GM12891 (cell line): ENCODE measurements around the gene SPRED2.

ENCODE experiments used
- DNase-seq: peaks from one replicate; pipeline ENCODE4 v3.0.0; 2011; ENCODE audit warnings: low spot score; ENCODE audit not compliant: insufficient read length
- FAIRE-seq: peaks from 2 replicates; lab custom pipeline; 2011; peaks lifted over from hg19 to GRCh38; lab: Jason Lieb, UNC
- PAX5 ChIP-seq: IDR thresholded peaks from 2 replicates; pipeline ENCODE4 v1.6.1; 2011; ENCODE audit warnings: low read length, moderate library complexity, mild to moderate bottlenecking; ENCODE audit not compliant: insufficient read depth, severe bottlenecking
- POLR2A ChIP-seq: IDR thresholded peaks from 2 replicates; pipeline ENCODE4 v1.6.1; 2011; ENCODE audit warnings: low read depth, low read length, control low read depth
- POLR2AphosphoS5 ChIP-seq: IDR thresholded peaks from 2 replicates; pipeline ENCODE4 v1.6.1; 2011; ENCODE audit warnings: low read depth, low read length, control low read depth
- POU2F2 ChIP-seq: IDR thresholded peaks from 2 replicates; pipeline ENCODE4 v1.6.1; 2011; ENCODE audit warnings: low read depth, mild to moderate bottlenecking, control low read depth, low read length, moderate library complexity
- SPI1 ChIP-seq: IDR thresholded peaks from 2 replicates; pipeline ENCODE4 v1.6.1; 2011; ENCODE audit warnings: low read depth, low read length, control low read depth
- TAF1 ChIP-seq: IDR thresholded peaks from 2 replicates; pipeline ENCODE4 v1.6.1; 2011; ENCODE audit warnings: low read depth, low read length, control low read depth

SPRED2 gene

DNA sequence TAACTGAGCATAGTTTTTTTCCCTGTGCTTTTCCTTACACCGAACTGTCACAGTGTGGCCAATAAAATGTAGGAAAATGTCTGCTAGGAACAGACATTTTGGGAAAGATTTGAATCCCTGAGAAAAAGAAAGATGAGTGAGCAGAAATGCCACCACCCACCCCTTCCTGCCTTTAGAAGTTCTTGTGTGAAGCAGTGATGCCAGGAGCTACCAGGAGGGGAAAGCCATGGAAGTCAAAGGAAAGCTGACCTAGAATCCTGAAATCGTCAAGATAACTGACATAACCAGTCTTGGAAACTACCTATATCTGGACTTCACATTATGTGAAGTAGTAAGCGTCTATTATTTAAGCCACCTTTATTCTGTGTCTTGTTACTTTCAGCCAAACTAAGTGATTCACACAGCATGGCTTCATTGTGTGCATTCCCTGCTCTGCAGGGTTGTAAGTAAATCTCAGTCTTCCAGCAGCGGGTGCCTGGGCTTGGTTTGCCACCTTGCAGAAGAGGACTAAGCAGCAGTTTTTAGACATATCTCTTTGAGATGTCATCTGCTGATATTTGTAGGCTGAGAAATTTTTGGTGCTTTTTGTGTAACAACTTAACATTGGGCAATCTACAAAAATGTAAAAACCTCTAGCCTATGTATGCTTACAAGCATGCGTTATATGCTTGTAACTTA lies 11.2 kb upstream of the SPRED2 start:
- no peak for TF ChIP-seq POLR2AphosphoS5
- no peak for TF ChIP-seq POLR2A
- TF ChIP-seq PAX5, result no peak
- no peak for TF ChIP-seq POU2F2
- no peak for TF ChIP-seq TAF1
- TF ChIP-seq SPI1, result no peak
- FAIRE-seq (no peak), DNase-seq (no peak)

DNA sequence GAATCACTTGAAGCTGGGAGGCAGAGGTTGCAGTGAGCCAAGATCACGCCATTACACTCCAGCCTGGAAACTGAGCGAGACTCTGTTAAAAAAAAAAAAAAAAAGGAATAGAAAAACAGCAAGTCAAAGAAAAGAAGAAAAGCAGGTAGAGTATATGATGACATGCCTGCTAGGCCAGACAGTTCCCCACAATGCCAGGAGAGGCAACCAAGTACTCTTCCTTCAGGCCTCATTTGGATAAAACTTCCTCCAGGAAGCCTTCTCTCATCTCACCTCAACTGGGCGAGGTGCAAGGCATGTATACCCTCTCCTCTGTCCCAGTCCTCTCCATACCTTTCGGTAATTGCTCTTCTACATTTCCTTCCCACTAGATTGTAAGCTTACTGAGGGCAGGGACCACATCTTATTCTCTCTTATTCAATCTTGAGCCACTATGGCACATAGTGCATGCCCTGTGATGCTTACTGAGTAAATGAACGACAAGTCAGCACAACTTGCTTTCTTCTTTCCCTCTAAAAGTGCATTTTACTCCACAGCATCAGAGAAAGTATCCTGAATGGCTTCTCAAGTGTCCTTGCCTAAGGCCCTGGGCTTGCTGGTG lies 10.1 kb upstream of the SPRED2 start:
- TF ChIP-seq PAX5, result no peak
- TF ChIP-seq SPI1, result no peak
- TF ChIP-seq POLR2AphosphoS5, result no peak
- no peak for TF ChIP-seq POU2F2
- TF ChIP-seq POLR2A, result no peak
- no peak for TF ChIP-seq TAF1
- DNase-seq, result no peak

DNA sequence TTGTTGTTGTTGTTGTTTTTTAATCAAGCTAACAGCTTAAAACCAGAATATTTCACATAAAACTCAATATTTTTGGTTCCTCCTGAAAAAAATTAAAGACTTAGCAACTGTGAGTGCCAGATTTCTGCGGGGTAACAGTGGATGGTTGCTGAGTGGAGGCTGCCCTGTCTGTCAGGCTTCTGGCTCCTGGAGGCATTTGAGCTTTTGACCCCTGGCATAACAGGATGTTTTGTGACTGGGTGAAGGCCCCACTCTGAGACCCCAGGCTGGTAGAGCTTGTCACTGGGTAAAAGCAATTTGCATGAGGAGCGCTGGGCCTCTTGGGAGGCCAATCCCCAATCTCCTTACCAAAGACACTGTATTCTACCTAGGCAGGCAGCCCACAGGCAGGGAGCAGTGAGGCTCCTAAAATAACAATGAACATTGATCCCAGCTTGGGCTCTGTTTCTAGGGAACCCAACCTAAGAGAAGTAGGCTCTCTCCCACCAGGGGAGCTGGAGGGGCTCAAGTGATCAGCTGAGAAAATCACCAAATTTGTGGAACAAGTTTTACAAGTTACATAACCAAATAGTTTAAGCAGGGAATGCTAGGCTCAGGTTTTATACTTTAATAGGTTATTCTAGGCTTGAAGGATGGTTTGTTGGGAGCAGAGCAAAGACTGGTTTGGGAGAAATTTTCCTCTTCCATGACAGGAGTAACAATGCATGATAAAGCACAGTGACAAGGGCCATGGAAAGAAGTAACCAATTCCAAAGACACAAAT lies 5.9 kb upstream of the SPRED2 start:
- FAIRE-seq (no peak), DNase-seq (no peak)
- TF ChIP-seq POLR2A (no peak), POU2F2 (no peak), TAF1 (no peak), SPI1 (no peak), PAX5 (no peak), POLR2AphosphoS5 (no peak)

More for the DNA sequence above, 10.1 kb upstream of the SPRED2 start:
- FAIRE-seq, result no peak

DNA sequence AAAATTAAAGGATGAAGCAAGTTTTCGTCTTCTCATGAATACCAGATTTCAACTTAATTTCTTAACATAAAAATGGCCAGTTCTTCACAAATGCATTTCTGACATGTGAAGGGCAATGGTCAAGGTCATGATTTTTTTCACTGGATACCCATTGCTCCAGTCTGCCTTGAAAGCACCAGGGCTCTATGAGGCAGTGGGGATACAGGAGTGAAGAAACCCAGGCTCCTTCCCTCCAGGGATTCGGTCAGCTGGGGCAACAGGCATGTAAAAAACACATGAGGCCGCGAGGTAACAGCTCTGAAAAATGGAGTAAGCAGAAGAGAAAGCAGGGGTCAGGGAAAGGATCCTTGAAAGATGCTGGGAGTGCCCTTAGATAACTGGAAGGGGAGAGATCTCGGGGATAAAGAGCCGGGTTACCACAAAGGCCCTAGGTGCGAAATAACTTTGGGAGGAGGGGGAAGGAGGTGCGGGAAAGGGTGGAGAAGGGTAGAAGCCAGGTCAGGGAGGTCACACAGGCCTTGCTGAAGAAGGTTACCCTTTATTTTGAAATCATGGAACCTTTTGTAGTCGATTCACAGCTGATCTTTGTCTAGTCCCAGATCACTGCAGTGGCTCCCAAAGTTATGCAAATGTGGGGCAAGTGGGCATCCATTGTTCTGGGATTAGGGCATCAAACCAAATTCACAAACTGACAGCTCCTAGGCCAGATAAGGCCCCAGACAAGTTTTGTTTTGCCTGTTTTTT lies 5.2 kb upstream of the SPRED2 start:
- DNase-seq (no peak), FAIRE-seq (no peak)
- TF ChIP-seq POLR2A, result no peak
- TF ChIP-seq SPI1, result no peak
- TF ChIP-seq POLR2AphosphoS5, result no peak
- no peak for TF ChIP-seq TAF1
- TF ChIP-seq PAX5, result no peak
- no peak for TF ChIP-seq POU2F2

DNA sequence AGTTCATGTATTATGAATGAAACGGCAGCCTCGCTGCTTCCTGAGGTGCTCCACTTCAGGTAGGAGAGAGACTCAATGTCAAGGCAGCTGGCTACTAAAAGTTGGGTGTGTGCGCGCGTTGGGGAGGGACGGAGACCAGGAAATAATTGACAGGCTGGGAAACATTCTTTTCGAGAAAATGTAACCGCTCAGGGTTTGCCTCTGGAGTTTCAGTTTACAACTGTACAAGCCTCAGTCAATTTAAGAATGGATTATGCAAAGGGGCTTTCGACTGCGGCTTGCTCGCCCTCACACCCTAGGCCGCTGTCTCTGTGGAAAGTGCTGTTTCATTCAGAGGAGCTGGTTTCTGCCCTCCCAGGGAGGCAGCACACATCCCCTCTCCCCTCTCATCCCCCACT lies 4.4 kb upstream of the SPRED2 start:
- peak; percentile 94 for FAIRE-seq
- DNase-seq, result peak; percentile 61
- TF ChIP-seq POU2F2, result peak; percentile 99
- no peak for TF ChIP-seq SPI1
- TF ChIP-seq PAX5, result peak; percentile 50

DNA sequence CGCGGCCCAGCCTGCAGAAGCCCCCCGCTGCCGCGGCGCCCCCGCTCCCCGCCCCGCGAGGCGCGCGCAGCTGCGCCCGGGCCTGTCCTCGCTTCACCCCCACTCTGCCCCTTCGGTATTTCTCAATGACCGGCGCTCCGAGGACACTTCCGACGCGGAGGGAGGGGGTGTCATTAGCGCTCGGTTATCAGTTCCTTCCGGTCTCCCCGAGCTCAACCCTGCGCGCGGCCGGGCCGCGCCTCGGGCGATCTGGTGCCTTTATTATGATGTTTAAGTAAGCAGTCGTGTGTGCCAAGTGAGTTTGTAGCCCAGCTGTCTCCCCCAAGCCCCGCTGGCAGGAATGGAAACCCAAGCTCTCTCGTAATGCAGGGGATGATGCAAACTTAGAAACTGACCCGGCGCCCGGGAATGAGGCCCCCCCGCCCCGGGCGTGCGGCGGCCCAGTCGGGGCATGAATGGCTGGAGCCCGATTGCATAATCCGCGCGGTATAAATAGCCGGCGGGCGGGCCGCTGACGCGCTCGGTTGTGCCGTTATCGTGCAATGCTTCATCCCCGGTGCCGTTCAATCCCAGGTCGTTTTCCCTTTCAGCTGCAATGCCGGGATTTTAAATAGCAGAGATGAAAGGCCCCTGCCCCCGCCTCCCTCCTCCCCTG lies 3.9 kb upstream of the SPRED2 start:
- peak; percentile 41 for DNase-seq
- TF ChIP-seq POLR2AphosphoS5, result no peak
- no peak for TF ChIP-seq PAX5
- TF ChIP-seq POLR2A, result no peak; the same call in 1 of the 2 replicates
- TF ChIP-seq SPI1, result peak; percentile 22; the same call in 1 of the 2 replicates
- peak; percentile 62; the same call in 1 of the 2 replicates for TF ChIP-seq POU2F2
- 0 out of 2 replicates have a peak, but pooled peaks have one; percentile 11 for TF ChIP-seq TAF1
- peak; percentile 58 for FAIRE-seq

DNA sequence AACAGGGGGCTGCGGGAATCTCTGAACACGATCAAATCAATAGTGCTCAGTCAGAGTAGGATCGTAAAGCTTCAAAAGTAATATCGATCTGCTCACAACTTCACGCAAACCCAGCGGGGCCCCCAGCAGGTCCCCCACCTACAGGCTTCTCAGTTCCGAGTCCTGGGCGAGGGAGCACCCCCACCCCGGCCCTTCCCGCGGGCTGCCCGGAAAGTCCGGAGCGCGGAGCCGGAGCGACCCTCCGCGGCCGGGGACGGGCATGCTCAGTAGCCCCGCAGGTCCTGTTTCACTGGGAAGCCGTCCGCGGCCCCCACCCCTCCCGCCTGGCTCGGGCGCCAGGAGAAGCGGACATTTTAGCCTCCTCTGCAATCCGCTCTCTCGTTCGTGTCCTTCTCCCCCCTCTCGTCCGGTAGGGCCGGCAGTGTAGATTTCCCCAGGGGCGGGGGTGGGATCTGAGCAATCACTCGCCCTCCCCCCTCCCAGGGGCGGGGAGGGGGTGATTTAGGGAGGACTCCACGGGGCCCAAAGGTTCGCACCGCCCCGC lies 3.3 kb upstream of the SPRED2 start:
- TF ChIP-seq POLR2AphosphoS5, result no peak
- TF ChIP-seq POLR2A, result no peak
- TF ChIP-seq TAF1, result peak; percentile 40; the same call in 1 of the 2 replicates
- TF ChIP-seq PAX5, result no peak
- TF ChIP-seq SPI1, result peak; percentile 30; the same call in 1 of the 2 replicates
- 0 out of 2 replicates have a peak, but pooled peaks have one; percentile 23 for TF ChIP-seq POU2F2
- FAIRE-seq (no peak), DNase-seq (peak; percentile 71)

DNA sequence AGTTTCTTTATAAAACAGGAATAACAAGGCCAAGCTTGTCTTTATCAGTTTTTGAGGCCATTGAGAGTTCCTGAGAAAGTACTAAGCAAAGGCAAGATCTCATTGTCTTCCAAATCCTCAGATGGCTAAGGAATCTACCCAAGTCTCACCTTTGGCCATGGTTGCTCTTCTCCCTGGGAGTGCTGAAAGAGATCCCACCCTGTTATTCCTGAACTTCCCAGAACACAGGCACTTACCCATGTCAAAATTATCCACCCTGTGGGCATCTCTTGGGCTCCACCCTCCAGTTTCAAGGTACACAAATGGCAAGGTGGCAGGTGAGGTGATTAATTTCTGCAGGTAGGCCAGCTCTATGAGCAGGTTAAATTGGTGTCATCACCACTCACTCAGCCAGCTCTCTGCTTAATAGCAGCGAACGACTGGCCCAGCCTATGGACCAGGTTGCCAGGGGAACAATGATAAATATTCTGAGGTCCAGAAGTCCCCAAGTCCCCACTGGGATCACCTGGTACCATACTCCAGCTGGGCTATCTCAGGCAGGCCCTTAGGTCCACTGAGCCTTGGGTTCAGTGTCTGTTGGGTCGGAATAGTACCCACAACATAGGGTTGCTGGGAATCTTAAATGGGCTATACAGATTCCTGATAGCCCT lies 2.3 kb upstream of the SPRED2 start:
- no peak for TF ChIP-seq TAF1
- no peak for TF ChIP-seq POLR2A
- no peak for TF ChIP-seq POLR2AphosphoS5
- no peak for TF ChIP-seq SPI1
- TF ChIP-seq POU2F2, result no peak
- no peak for TF ChIP-seq PAX5
- DNase-seq (no peak), FAIRE-seq (no peak)
